SK-N-SH treated with all-trans-retinoic acid at 6 μM for 48 hours (cell line): ENCODE data around the gene EDC3.

ENCODE experiments used
- ARNTL ChIP-seq: fragments of 450-650 bp; formaldehyde crosslinking; IDR thresholded peaks from 2 replicates; pipeline ENCODE4 v1.5.0; 2020; ENCODE audit warnings: low read depth, mild to moderate bottlenecking, moderate library complexity, borderline replicate concordance
- CSDC2 ChIP-seq: fragments of 250-450 bp; sonication (Bioruptor Pico); IDR thresholded peaks from 2 replicates; pipeline ENCODE4 v1.5.0; 2020; ENCODE audit warnings: mild to moderate bottlenecking, moderate library complexity
- GLIS3 ChIP-seq: fragments of 250-450 bp; sonication (Bioruptor Pico); IDR thresholded peaks from 2 replicates; pipeline ENCODE4 v1.5.0; 2020; ENCODE audit warnings: mild to moderate bottlenecking, moderate library complexity
- OSR1 ChIP-seq: fragments of 250-450 bp; sonication (Bioruptor Pico); IDR thresholded peaks from 2 replicates; pipeline ENCODE4 v1.8.0; 2022; ENCODE audit warnings: moderate library complexity, mild to moderate bottlenecking, inconsistent platforms
- SNAI2 ChIP-seq: fragments of 250-450 bp; sonication (Bioruptor Pico); IDR thresholded peaks from 2 replicates; pipeline ENCODE4 v1.5.0; 2020; ENCODE audit warnings: mild to moderate bottlenecking, moderate library complexity
- TCF4 ChIP-seq: fragments of 250-450 bp; sonication (Bioruptor Pico); IDR thresholded peaks from 2 replicates; pipeline ENCODE4 v1.8.0; 2021; ENCODE audit warnings: mild to moderate bottlenecking, moderate library complexity, borderline replicate concordance
- TSHZ2 ChIP-seq: fragments of 250-450 bp; sonication (Bioruptor Pico); IDR thresholded peaks from 2 replicates; pipeline ENCODE4 v1.5.0; 2020; ENCODE audit warnings: mild to moderate bottlenecking, moderate library complexity
- ZFP3 ChIP-seq: fragments of 250-450 bp; sonication (Bioruptor Pico); IDR thresholded peaks from 2 replicates; pipeline ENCODE4 v1.5.0; 2020; ENCODE audit warnings: mild to moderate bottlenecking, moderate library complexity
- ZNF565 ChIP-seq: fragments of 450-650 bp; formaldehyde crosslinking; conservative IDR thresholded peaks from 2 replicates; pipeline ENCODE4 v1.5.0; 2020; ENCODE audit warnings: low read depth, mild to moderate bottlenecking, moderate library complexity
- ZNF8 ChIP-seq: fragments of 450-650 bp; formaldehyde crosslinking; IDR thresholded peaks from 2 replicates; pipeline ENCODE4 v1.5.0; 2020; ENCODE audit warnings: mild to moderate bottlenecking, moderate library complexity
- TF ChIP-seq, protein P1 (sequence below): fragments of 250-450 bp; sonication (Bioruptor Pico); IDR thresholded peaks from 2 replicates; pipeline ENCODE4 v1.8.0; 2020; ENCODE audit warnings: mild to moderate bottlenecking, moderate library complexity, borderline replicate concordance
- TF ChIP-seq, protein P2 (sequence below): fragments of 250-450 bp; sonication (Bioruptor Pico); IDR thresholded peaks from 2 replicates; pipeline ENCODE4 v1.5.1; 2020; ENCODE audit warnings: low read depth, mild to moderate bottlenecking, moderate library complexity
- TF ChIP-seq, protein P3 (sequence below): fragments of 250-450 bp; sonication (Bioruptor Pico); IDR thresholded peaks from 2 replicates; pipeline ENCODE4 v1.5.1; 2021; ENCODE audit warnings: mild to moderate bottlenecking, moderate library complexity
- TF ChIP-seq, protein P4 (sequence below): fragments of 250-450 bp; sonication (Bioruptor Pico); IDR thresholded peaks from 2 replicates; pipeline ENCODE4 v1.8.0; 2021; ENCODE audit warnings: low read depth, mild to moderate bottlenecking, moderate library complexity, borderline replicate concordance

DNA sequence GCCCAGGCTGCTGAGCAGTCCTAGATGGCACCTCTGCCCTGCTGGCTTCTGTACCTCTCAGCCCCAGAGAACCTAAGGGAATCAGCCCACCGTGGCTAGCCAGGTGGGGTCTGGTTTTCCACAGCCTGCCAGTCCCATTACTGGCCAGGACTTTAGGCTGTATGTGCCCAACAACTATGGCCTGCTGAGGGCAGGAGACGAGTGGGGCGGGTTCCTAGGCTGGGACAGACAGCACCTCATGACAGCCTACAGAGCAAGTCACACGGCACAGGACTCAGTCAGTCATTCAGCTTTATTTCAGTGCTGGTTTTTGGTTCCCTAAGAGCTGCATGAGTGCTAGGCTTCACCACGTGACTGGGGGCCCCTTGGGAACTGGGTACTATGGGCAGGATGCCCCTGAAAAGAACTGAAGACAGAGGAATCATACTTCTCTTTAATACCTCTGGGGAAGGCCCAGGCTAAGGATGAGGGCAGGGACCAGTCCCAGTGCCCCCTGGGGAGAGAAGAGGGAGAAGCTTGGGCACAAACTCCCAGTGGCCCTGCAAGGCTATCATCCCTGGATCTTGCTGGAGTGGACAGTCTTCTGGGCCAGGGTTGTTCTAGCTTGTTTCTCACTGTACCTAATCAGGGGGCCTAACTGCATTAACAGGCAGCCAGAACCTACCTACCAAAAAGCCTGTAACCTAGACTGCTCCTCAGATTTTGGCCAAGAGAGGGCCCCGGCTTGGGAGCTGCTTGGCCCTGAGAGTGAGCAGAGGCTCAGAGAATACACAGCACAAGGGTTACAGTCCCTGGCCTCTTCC is 65.3 kb downstream of the EDC3 start:
- TF ChIP-seq SNAI2 (CRISPR knock-in tag), result no peak
- TF ChIP-seq, protein P1, sequence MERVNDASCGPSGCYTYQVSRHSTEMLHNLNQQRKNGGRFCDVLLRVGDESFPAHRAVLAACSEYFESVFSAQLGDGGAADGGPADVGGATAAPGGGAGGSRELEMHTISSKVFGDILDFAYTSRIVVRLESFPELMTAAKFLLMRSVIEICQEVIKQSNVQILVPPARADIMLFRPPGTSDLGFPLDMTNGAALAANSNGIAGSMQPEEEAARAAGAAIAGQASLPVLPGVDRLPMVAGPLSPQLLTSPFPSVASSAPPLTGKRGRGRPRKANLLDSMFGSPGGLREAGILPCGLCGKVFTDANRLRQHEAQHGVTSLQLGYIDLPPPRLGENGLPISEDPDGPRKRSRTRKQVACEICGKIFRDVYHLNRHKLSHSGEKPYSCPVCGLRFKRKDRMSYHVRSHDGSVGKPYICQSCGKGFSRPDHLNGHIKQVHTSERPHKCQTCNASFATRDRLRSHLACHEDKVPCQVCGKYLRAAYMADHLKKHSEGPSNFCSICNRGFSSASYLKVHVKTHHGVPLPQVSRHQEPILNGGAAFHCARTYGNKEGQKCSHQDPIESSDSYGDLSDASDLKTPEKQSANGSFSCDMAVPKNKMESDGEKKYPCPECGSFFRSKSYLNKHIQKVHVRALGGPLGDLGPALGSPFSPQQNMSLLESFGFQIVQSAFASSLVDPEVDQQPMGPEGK, result no peak
- TF ChIP-seq ZFP3, result no peak
- TF ChIP-seq TCF4 (CRISPR knock-in tag), result no peak
- no peak for TF ChIP-seq OSR1 (CRISPR knock-in tag)
- no peak for TF ChIP-seq ZNF565 (CRISPR knock-in tag)
- TF ChIP-seq ZNF8 (CRISPR knock-in tag), result no peak
- TF ChIP-seq ARNTL (CRISPR knock-in tag), result no peak
- TF ChIP-seq, protein P2, sequence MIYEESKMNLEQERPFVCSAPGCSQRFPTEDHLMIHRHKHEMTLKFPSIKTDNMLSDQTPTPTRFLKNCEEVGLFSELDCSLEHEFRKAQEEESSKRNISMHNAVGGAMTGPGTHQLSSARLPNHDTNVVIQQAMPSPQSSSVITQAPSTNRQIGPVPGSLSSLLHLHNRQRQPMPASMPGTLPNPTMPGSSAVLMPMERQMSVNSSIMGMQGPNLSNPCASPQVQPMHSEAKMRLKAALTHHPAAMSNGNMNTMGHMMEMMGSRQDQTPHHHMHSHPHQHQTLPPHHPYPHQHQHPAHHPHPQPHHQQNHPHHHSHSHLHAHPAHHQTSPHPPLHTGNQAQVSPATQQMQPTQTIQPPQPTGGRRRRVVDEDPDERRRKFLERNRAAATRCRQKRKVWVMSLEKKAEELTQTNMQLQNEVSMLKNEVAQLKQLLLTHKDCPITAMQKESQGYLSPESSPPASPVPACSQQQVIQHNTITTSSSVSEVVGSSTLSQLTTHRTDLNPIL (CRISPR knock-in tag), result no peak
- TF ChIP-seq, protein P3, sequence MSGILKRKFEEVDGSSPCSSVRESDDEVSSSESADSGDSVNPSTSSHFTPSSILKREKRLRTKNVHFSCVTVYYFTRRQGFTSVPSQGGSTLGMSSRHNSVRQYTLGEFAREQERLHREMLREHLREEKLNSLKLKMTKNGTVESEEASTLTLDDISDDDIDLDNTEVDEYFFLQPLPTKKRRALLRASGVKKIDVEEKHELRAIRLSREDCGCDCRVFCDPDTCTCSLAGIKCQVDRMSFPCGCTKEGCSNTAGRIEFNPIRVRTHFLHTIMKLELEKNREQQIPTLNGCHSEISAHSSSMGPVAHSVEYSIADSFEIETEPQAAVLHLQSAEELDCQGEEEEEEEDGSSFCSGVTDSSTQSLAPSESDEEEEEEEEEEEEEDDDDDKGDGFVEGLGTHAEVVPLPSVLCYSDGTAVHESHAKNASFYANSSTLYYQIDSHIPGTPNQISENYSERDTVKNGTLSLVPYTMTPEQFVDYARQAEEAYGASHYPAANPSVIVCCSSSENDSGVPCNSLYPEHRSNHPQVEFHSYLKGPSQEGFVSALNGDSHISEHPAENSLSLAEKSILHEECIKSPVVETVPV (CRISPR knock-in tag), result no peak
- TF ChIP-seq, protein P4, sequence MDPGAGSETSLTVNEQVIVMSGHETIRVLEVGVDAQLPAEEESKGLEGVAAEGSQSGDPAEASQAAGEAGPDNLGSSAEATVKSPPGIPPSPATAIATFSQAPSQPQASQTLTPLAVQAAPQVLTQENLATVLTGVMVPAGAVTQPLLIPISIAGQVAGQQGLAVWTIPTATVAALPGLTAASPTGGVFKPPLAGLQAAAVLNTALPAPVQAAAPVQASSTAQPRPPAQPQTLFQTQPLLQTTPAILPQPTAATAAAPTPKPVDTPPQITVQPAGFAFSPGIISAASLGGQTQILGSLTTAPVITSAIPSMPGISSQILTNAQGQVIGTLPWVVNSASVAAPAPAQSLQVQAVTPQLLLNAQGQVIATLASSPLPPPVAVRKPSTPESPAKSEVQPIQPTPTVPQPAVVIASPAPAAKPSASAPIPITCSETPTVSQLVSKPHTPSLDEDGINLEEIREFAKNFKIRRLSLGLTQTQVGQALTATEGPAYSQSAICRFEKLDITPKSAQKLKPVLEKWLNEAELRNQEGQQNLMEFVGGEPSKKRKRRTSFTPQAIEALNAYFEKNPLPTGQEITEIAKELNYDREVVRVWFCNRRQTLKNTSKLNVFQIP (CRISPR knock-in tag), result no peak
- no peak for TF ChIP-seq GLIS3
- TF ChIP-seq CSDC2, result no peak
- no peak for TF ChIP-seq TSHZ2 (CRISPR knock-in tag)
